ENCODE measurements around the gene GPN2. TPM values are rescaled to one million over a fixed set of nuclear protein-coding genes. Genes with fewer than 3 reads are reported as not detected.

Gene GPN2
- polyA plus RNA-seq, 1 donor (not counting 4 experiments of a cell fraction or from before 2014, with no cell fraction given), result 31.9 TPM

DNA sequence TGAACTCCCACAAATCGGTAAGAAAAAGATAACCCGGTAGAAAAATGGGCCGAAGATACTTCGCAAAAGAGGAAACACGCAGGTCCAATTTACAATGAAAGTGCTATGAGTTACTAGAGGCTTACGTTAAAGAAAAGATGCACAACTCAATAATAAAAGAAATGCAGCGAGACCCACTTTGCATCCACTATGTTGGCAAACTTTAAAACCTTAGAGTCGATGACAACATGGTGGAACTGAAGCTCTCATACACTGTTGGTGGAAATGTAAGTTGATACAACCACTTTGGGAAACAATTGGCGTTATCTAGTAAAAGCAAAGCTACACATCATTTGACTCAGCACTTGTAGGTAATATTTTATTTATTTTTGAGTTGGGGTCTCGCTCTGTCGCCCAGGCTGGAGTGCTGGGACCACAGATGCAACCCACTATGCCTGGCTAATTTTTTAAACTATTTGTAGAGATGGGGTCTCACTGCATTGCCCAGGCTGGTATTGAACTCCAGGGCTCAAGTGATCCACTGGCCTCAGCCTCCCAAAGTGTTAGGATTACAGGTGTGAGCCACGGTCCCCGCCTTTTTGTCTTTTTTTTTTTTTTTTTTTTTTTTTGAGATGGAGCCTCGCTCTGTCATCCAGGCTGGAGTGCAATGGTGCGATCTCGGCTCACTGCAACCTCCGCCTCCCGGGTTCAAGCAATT is 10.9 kb upstream of the GPN2 start:
- Histone ChIP-seq H3K79me2 (ENCODE audit: control insufficient read depth, insufficient read depth, low read length) (peaks cover 26% of the 10 kb centered on the region), H3K4me2 (ENCODE audit: control insufficient read depth, extremely low read depth, insufficient read depth, low read depth, low read length) (peak overlapping the region; percentile 77), H3K9me3 (ENCODE audit: control insufficient read depth, low read depth, low read length) (no peaks in the 10 kb centered on the region), H3K27ac (ENCODE audit: control insufficient read depth, insufficient read depth, low read length) (peak overlapping the region; percentile 97), H3K9me1 (ENCODE audit: control insufficient read depth, extremely low read depth, insufficient read depth, low read length) (no peaks in the 10 kb centered on the region), H3K9ac (ENCODE audit: control insufficient read depth, extremely low read depth, insufficient read depth, low read length) (peak overlapping the region; percentile 99), H3K27me3 (ENCODE audit: control insufficient read depth, extremely low read depth, insufficient read depth, low read length) (no peaks in the 10 kb centered on the region), H4K20me1 (ENCODE audit: control insufficient read depth, extremely low read depth, insufficient read depth, low read length) (no peaks in the 10 kb centered on the region), H3K4me3 (ENCODE audit: control insufficient read depth in 2 of 3, extremely low read depth in 1 of 3, insufficient read depth in 2 of 3, low read depth in 1 of 3, low read length in 3 of 3) (peak overlapping the region; percentile 66 to 83 (median 73)), H2AFZ (ENCODE audit: control insufficient read depth, low read length) (peak overlapping the region; percentile 91), H3K36me3 (ENCODE audit: control insufficient read depth in 2 of 2, extremely low read depth in 1 of 2, insufficient read depth in 2 of 2, low read length in 2 of 2) (peaks cover 3 to 5% of the 10 kb centered on the region in 2 experiments), H3K4me1 (ENCODE audit: control insufficient read depth, extremely low read depth, insufficient read depth, low read length) (peaks cover 15% of the 10 kb centered on the region)
- TF ChIP-seq CTCF (optimal IDR thresholded peaks at IDR 0.05 in 1 of 3, IDR thresholded peaks at IDR 0.05 in 1 of 3, conservative IDR thresholded peaks at IDR 0.05 in 1 of 3; ENCODE audit: extremely low read depth in 1 of 3, insufficient read depth in 2 of 3, low read length in 3 of 3) (no peak), EZH2 (IDR thresholded peaks at IDR 0.05; ENCODE audit: low read length) (no peak)
- dilution Hi-C loops (cut with MboI; ENCODE audit: extremely low pct_ligation_motif_present, low sequenced_read_pairs), result no loop called here
- no peak for DNase-seq (ENCODE audit: low read depth, low spot score)
- no peak for FAIRE-seq

- peak within 1 kb of the TSS; percentile 66 to 83 (median 73) for H3K4me3 ChIP-seq (ENCODE audit: control insufficient read depth in 2 of 3, extremely low read depth in 1 of 3, insufficient read depth in 2 of 3, low read depth in 1 of 3, low read length in 3 of 3)
- H3K9me3 ChIP-seq (ENCODE audit: control insufficient read depth, low read depth, low read length), result no peaks in the 10 kb centered on the region
- peak within 1 kb of the TSS; percentile 77 for H3K4me2 ChIP-seq (ENCODE audit: control insufficient read depth, extremely low read depth, insufficient read depth, low read depth, low read length)
- H3K27me3 ChIP-seq (ENCODE audit: control insufficient read depth, extremely low read depth, insufficient read depth, low read length), result no peaks in the 10 kb centered on the region
- peak within 1 kb of the TSS; percentile 97 for H3K27ac ChIP-seq (ENCODE audit: control insufficient read depth, insufficient read depth, low read length)
- dilution Hi-C loops (cut with MboI; ENCODE audit: extremely low pct_ligation_motif_present, low sequenced_read_pairs), result no loop called here
- H3K36me3 ChIP-seq (ENCODE audit: control insufficient read depth in 2 of 2, extremely low read depth in 1 of 2, insufficient read depth in 2 of 2, low read length in 2 of 2), result peaks cover 4 to 5% of the 10 kb centered on the region in 2 experiments
- H4K20me1 ChIP-seq (ENCODE audit: control insufficient read depth, extremely low read depth, insufficient read depth, low read length), result no peaks in the 10 kb centered on the region
- TF ChIP-seq CTCF (optimal IDR thresholded peaks at IDR 0.05 in 1 of 3, IDR thresholded peaks at IDR 0.05 in 1 of 3, conservative IDR thresholded peaks at IDR 0.05 in 1 of 3; ENCODE audit: extremely low read depth in 1 of 3, insufficient read depth in 2 of 3, low read length in 3 of 3), result no peak
- no peak for TF ChIP-seq EZH2 (IDR thresholded peaks at IDR 0.05; ENCODE audit: low read length)
- peak within 1 kb of the TSS; percentile 91 for H2AFZ ChIP-seq (ENCODE audit: control insufficient read depth, low read length)
- H3K4me1 ChIP-seq (ENCODE audit: control insufficient read depth, extremely low read depth, insufficient read depth, low read length), result peaks cover 15% of the 10 kb centered on the region
- H3K79me2 ChIP-seq (ENCODE audit: control insufficient read depth, insufficient read depth, low read length), result peaks cover 26% of the 10 kb centered on the region
- peak within 1 kb of the TSS; percentile 99 for H3K9ac ChIP-seq (ENCODE audit: control insufficient read depth, extremely low read depth, insufficient read depth, low read length)
- FAIRE-seq (peak; percentile 78), DNase-seq (ENCODE audit: low read depth, low spot score) (peak; percentile 71)
- H3K9me1 ChIP-seq (ENCODE audit: control insufficient read depth, extremely low read depth, insufficient read depth, low read length), result no peaks in the 10 kb centered on the region
These were observed 10.1 kb upstream of the GPN2 start, which contains the start of gene GPATCH3 for GRCh38 chr1:26900001-26900814. Gene GPATCH3, minus strand, starts transcription at chr1:26900467. Its CDS starts 25 bp downstream, at chr1:26900442.

All from keratinocyte (primary cell).